HUES6 (cell line): ENCODE measurements around the gene G2E3.

Source experiments
- H3K27ac ChIP-seq: 2 replicates; pipeline ENCODE4 v1.7.0; 2013; ENCODE audit warnings: low read depth, mild to moderate bottlenecking, low read length, inconsistent platforms
- H3K27me3 ChIP-seq: 2 replicates; pipeline ENCODE4 v1.6.1; 2013; ENCODE audit warnings: low read length; ENCODE audit not compliant: control insufficient read depth, insufficient read depth
- H3K36me3 ChIP-seq: 2 replicates; pipeline ENCODE4 v1.6.1; 2013; ENCODE audit warnings: low read length; ENCODE audit not compliant: control insufficient read depth, insufficient read depth
- H3K4me1 ChIP-seq: 2 replicates; pipeline ENCODE4 v1.6.1; 2013; ENCODE audit warnings: low read length; ENCODE audit not compliant: control insufficient read depth, insufficient read depth
- H3K4me3 ChIP-seq: 2 replicates; pipeline ENCODE4 v1.5.1; 2013; ENCODE audit warnings: low read depth, low read length
- H3K9ac ChIP-seq: one replicate; pipeline ENCODE4 v1.6.1; 2013; ENCODE audit warnings: mild to moderate bottlenecking, low read length
- H3K9me3 ChIP-seq: 2 replicates; pipeline ENCODE4 v1.6.1; 2013; ENCODE audit warnings: low read depth, low read length; ENCODE audit not compliant: control insufficient read depth, insufficient read depth

G2E3 gene

DNA sequence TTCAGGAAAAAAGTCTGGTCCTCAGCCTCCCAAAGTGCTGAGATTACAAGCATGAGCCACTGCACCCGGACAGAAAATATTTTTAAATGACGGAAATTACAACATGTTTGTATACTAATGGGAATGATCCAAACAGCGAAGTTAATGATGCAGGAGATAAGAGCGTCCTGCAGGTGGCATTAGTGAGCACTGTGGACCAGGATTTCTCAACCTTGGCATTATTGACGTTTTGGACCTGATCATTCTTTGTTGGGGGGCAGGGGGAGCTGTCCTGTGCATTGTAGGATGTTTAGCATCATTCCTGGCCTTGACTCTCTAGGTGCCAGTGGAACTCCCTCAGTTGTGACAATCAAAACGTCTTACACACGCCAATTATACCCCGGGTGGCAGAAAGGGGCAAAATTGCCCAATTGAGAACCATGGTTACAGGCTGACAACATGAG lies 97.3 kb downstream of the G2E3 start:
- no peaks in the 10 kb centered on the region for H3K27me3 ChIP-seq
- H3K36me3 ChIP-seq: peaks cover 85% of the 10 kb centered on the region
- H3K9me3 ChIP-seq: no peaks in the 10 kb centered on the region
- no peak overlapping the region for H3K27ac ChIP-seq
- H3K9ac ChIP-seq: no peak overlapping the region
- no peak overlapping the region for H3K4me3 ChIP-seq
- no peaks in the 10 kb centered on the region for H3K4me1 ChIP-seq

DNA sequence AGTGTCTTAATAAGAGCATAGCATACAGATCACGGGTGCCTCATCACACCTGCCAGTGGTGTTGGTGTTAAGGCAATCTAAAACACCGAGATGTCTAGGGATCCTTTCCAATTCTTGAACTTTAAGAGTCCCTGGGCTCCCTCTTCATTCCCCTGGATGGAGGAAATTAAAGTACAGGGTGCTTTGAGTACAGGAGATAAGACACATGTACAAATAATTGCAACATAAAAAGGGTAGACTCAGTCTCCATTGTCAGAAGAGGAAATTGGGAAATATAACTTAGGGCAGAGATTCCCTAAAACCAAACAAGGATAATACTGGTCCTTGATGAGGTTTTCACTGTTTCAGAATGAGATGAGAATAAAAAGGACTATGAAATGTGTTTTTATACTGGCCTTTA lies 98.1 kb downstream of the G2E3 start:
- H3K27ac ChIP-seq: no peak overlapping the region
- no peaks in the 10 kb centered on the region for H3K4me1 ChIP-seq
- no peaks in the 10 kb centered on the region for H3K9me3 ChIP-seq
- H3K27me3 ChIP-seq: no peaks in the 10 kb centered on the region
- no peak overlapping the region for H3K9ac ChIP-seq
- H3K4me3 ChIP-seq: no peak overlapping the region
- H3K36me3 ChIP-seq: peaks cover 79% of the 10 kb centered on the region

DNA sequence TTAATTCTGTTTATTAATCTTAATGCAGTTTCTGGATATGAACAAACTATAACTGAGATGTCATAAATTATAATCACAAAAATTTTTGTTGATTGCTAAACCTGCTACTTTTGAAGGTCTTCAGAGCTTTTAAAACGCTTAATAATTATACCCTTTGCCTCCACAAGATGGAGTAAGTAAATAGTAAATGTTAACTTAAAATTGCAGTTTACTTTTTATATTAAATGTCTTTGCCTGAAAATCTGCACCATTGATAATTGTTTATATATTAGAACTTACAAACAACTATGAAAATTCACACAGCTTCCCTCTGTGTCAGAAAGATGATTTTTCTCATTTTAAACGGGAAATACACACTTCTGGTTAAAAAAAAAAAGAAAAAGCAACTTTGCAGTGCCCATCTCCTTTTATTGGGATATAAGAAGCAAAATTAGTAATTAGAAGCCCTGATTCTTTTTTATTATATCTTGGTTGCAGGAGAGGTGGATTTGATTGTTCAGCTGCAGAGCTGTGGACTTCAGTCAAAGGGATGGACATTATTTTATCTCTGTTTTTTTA lies 98.7 kb downstream of the G2E3 start:
- no peak overlapping the region for H3K9ac ChIP-seq
- H3K27me3 ChIP-seq: no peaks in the 10 kb centered on the region
- H3K36me3 ChIP-seq: peaks cover 79% of the 10 kb centered on the region
- no peaks in the 10 kb centered on the region for H3K4me1 ChIP-seq
- H3K9me3 ChIP-seq: no peaks in the 10 kb centered on the region
- no peak overlapping the region for H3K27ac ChIP-seq
- no peak overlapping the region for H3K4me3 ChIP-seq

DNA sequence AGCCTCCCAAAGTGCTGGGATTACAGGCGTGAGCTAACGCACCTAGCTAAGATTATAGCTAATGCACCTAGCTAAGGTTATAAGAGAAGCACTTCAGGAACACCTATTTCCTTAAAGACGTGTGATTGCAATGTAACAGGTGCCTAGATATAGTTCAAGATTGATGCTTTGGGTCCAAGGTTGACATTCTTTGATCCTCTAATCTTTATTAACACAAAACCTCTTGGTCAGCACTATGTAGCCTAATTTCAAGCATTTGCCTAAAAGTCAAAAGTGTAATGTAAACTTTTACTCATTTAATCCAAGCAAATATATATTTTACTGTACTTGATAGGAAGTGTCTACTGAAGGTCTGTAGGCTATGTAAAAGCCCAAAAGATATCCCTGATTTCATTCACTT lies 99.7 kb downstream of the G2E3 start:
- Histone ChIP-seq H3K27me3 (no peaks in the 10 kb centered on the region), H3K9me3 (no peaks in the 10 kb centered on the region), H3K36me3 (peaks cover 78% of the 10 kb centered on the region), H3K4me1 (no peaks in the 10 kb centered on the region), H3K27ac (no peak overlapping the region), H3K9ac (no peak overlapping the region), H3K4me3 (no peak overlapping the region)

DNA sequence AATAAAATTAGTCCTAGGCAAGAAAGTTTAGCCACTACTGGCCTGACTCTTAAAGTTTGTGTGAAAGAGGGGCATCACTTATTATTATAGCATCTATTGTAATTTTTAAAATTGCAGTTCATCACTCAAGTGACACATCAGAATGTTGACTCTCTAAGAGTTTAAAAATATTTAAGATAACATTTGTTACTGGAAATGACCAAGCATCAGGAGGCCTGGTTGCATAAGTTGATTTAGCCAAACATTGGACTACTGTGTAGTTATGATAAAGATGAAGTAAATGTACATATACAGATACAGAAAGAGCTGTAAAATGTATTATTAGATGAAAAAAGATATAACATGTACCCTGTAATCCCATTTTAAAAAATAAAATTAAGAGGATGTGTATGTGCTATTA lies 110.6 kb downstream of the G2E3 start:
- H3K27ac ChIP-seq: no peak overlapping the region
- H3K4me1 ChIP-seq: no peaks in the 10 kb centered on the region
- no peak overlapping the region for H3K9ac ChIP-seq
- H3K27me3 ChIP-seq: no peaks in the 10 kb centered on the region
- peaks cover 30% of the 10 kb centered on the region for H3K36me3 ChIP-seq
- H3K4me3 ChIP-seq: no peak overlapping the region
- H3K9me3 ChIP-seq: no peaks in the 10 kb centered on the region
